ENCODE results near the gene SLC39A11.

- TF ChIP-seq CTCF (conservative IDR thresholded peaks at IDR 0.05 in 1 of 2, IDR thresholded peaks at IDR 0.05 in 1 of 2; ENCODE audit: low read depth in 1 of 2, low read length in 2 of 2) (no peak), EZH2 (IDR thresholded peaks at IDR 0.05; ENCODE audit: low read length, missing control alignments) (no peak)
Observed at GRCh38 chr17:73043686-73044581, 48.6 kb downstream of the SLC39A11 start.

All from fibroblast of lung (primary cell).